AG04449 (cell line): ENCODE measurements around the gene EYS.

Source experiments
- CTCF ChIA-PET: fragments of 350-600 bp; formaldehyde crosslinking; extraction: SDS; loops from one replicate; lab custom pipeline; 2021; ENCODE audit warnings: antibody characterized with exemption; lab: Yijun Ruan, JAX
- POLR2A ChIA-PET: fragments of 400-600, 350-600 bp; formaldehyde crosslinking; extraction: SDS; loops from one replicate; lab custom pipeline; 2020; ENCODE audit warnings: antibody characterized with exemption, inconsistent platforms; lab: Yijun Ruan, JAX
- DNase-seq: peaks from one replicate; pipeline ENCODE4 v3.0.0-alpha.2; 2010; ENCODE audit warnings: low read depth, low spot score
- H3K4me3 ChIP-seq: 2 replicates; pipeline ENCODE4 v1.5.1; 2011; ENCODE audit warnings: low read depth, mild to moderate bottlenecking, control low read depth, low read length
- TF ChIP-seq, protein P1 (sequence below): IDR thresholded peaks from one replicate; pipeline ENCODE4 v1.5.1; 2011; ENCODE audit warnings: mild to moderate bottlenecking, moderate library complexity, low read length, control low read depth, inconsistent platforms; ENCODE audit not compliant: insufficient read depth; ENCODE audit errors: missing control alignments

EYS gene

DNA sequence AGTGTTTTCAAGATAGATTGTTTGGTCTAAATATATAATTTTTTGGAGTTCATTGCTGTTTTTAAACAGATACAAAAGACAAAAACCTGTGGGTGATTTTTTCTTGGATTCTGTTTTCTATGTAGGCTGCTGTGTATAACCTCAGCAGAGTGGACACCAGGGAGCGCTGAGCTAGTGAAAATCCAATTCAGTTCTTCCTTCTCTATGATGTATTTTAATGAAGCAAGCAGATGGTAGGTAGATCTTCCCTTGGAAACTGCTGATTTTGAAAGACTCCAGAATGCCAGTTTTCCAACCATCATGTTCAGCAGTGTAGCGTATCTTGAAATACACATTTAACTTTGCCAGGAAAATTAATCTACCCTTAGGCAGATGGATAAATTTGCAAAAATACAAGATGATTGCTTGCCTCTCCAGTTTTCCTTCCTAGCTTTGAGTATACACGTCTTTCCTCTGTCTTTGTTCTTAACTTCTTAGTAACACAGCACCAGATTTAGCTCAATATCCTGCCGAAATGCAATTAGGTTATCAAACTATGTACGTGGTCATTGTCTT is 1893.4 kb downstream of the EYS start:
- TF ChIP-seq, protein P1, sequence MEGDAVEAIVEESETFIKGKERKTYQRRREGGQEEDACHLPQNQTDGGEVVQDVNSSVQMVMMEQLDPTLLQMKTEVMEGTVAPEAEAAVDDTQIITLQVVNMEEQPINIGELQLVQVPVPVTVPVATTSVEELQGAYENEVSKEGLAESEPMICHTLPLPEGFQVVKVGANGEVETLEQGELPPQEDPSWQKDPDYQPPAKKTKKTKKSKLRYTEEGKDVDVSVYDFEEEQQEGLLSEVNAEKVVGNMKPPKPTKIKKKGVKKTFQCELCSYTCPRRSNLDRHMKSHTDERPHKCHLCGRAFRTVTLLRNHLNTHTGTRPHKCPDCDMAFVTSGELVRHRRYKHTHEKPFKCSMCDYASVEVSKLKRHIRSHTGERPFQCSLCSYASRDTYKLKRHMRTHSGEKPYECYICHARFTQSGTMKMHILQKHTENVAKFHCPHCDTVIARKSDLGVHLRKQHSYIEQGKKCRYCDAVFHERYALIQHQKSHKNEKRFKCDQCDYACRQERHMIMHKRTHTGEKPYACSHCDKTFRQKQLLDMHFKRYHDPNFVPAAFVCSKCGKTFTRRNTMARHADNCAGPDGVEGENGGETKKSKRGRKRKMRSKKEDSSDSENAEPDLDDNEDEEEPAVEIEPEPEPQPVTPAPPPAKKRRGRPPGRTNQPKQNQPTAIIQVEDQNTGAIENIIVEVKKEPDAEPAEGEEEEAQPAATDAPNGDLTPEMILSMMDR: no peak
- ChIA-PET POLR2A (no interaction called here), CTCF (interaction anchor here (1.0 to 5.8 kb wide), 6 partner anchors 11 to 506 kb away, joined by 3 to 32 read pairs (median 4); no protein-coding TSS in a partner anchor)
- H3K4me3 ChIP-seq: no peak overlapping the region
- no peak for DNase-seq

DNA sequence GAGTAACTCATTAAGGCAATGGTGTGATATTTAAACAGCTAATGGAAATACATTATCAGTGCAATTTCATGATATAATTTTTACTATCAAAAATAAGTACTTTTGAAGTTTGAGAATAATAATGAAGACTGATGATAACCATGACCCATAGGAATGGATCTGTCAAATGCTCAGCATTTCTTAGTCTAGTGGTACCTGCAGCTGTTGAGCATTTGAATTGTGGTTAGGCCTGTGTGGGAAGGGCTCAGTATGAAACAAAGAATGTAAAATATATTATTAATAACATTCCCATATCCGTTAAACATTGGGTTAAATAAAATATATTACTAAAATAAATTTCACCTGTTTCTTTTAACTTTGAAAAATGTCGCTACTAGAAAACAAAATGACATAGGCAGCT is 1898.5 kb downstream of the EYS start:
- DNase-seq: no peak
- CTCF ChIA-PET: interaction anchor here (1.0 to 11.5 kb wide), 2 partner anchors 8 to 458 kb away, joined by 3 to 164 read pairs; no protein-coding TSS in a partner anchor
- POLR2A ChIA-PET: no interaction called here
- H3K4me3 ChIP-seq: no peak overlapping the region
- TF ChIP-seq, protein P1: no peak

DNA sequence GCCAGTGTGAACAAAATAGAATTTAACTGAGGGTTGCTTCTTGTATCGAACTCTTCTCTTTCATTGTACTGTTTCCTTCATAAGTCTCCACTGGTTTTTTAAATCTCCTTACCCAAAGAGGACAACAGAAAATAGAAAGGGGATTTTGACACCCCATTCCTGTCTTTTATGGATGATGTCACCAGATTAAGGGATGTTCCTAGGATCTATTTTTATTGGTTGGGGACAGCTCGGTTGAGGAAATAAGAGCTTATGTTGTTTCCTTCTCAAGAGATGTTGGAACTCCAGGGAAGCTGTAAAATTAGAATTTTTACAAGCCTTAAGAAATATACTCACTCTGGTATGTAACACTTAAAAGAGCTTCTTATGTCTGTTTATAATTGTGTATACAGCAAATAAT is 1900.0 kb downstream of the EYS start:
- no peak overlapping the region for H3K4me3 ChIP-seq
- CTCF ChIA-PET: interaction anchor here (1.1 to 11.5 kb wide), 3 partner anchors 10 to 456 kb away, joined by 3 to 164 read pairs (median 14); no protein-coding TSS in a partner anchor
- TF ChIP-seq, protein P1: no peak
- no peak for DNase-seq
- POLR2A ChIA-PET: no interaction called here

DNA sequence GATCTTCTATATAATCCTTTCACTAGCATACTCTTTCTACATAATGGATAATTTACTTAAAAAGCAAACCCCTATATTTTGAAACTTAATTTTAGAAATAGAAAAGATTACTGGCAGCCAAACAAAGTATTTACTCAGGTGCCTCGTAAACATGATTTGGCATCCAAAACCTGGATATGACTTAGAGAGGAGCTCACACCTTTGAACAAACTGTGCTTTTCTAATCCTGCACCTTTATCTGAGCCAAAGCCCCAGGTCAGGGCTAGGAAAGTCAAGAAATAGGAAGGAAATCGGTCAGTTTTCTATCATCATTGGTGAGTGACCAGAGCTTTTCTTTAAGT is 1900.5 kb downstream of the EYS start:
- POLR2A ChIA-PET: interaction anchor here (0.8 kb wide), 1 partner anchor 459 kb away, joined by 3 read pairs; no protein-coding TSS in a partner anchor
- TF ChIP-seq, protein P1: no peak
- no peak for DNase-seq
- CTCF ChIA-PET: interaction anchor here (1.1 to 11.5 kb wide), 3 partner anchors 10 to 456 kb away, joined by 3 to 164 read pairs (median 14); no protein-coding TSS in a partner anchor
- no peak overlapping the region for H3K4me3 ChIP-seq

DNA sequence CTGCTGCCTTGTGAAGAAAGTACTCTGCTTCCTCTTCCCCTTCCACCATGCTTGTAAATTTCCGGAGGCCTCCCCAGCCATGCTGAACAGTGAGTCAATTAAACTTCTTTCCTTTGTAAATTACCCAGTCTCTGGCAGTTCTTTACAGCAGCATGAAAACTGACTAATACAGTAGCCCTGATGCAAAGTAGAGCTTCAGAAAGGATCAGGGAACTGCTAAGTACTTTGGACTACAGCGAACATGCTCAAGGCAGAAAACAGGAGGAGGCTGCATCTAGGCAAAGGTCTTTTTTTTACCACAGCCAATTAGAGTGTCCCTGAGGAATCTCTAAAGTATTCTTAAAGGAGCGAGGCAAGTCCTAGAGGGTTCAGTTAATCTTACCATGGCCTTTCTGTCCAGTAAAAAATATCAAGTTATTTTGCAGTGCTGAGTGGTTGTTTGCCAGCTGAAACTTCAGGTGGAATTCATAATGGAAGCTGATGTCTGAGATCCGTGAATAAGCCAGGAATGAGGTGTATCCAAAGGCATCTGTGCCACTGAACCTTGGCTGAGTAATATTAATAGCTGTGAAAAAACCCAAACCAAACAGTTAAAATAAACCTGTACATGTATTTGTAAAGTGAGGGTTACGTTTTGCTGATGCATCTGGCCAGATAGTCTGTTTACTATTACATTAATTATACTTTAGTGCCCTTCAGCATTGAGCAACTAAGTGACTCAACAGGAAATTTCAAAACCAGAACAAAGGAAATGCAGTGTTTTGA is 1901.0 kb downstream of the EYS start:
- POLR2A ChIA-PET: interaction anchor here (0.8 kb wide), 1 partner anchor 459 kb away, joined by 3 read pairs; no protein-coding TSS in a partner anchor
- DNase-seq: peak; percentile 45
- TF ChIP-seq, protein P1: no peak
- CTCF ChIA-PET: interaction anchor here (1.1 to 11.5 kb wide), 3 partner anchors 11 to 455 kb away, joined by 3 to 164 read pairs (median 14); no protein-coding TSS in a partner anchor
- no peak overlapping the region for H3K4me3 ChIP-seq

DNA sequence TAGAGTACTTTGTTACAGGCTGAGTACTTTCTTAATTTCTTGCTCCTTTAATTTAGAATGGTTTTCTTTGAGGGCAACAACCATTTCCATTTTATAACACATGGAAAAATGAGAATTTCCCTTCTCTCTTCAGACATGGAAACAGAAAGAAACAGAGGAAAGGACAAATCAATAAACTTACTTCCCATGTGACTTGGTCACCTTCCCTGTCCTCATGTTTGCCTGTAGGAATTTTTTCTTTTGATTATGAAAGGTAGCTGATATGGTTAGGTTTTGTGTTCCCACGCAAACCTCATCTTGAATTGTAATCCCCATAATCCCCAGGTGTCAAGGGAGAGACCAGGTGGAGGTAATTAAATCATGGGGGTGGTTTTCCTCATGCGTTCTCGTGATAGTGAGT is 1901.7 kb downstream of the EYS start:
- CTCF ChIA-PET: interaction anchor here (3.0 to 11.5 kb wide), 2 partner anchors 11 to 455 kb away, joined by 14 to 164 read pairs; no protein-coding TSS in a partner anchor

More for the DNA sequence above, 1901.7 kb downstream of the EYS start:
- TF ChIP-seq, protein P1: no peak
- DNase-seq: no peak
- H3K4me3 ChIP-seq: no peak overlapping the region
- POLR2A ChIA-PET: no interaction called here
